Vagina (tissue), 2 donors: ENCODE measurements around the gene ZNF883. TPM values are rescaled to one million over a fixed set of nuclear protein-coding genes. Genes with fewer than 3 reads are reported as not detected.

ENCODE experiments used
- DNase-seq, 2 donors: peaks; one replicate each; pipeline ENCODE4 v3.0.0-alpha.2; 2017; ENCODE audit errors: extremely low spot score in 2 of 2
- H3K27ac ChIP-seq: fragments of 200-600 bp; sonication (generic); one replicate; pipeline ENCODE4 v1.5.1; 2019
- H3K27me3 ChIP-seq: fragments of 200-600 bp; sonication (generic); one replicate; pipeline ENCODE4 v1.5.1; 2019
- H3K36me3 ChIP-seq, 2 donors: fragments of 200-600 bp; sonication (generic); one replicate each; pipeline ENCODE4 v1.5.1; 2017 to 2019
- H3K4me1 ChIP-seq: fragments of 200-600 bp; sonication (generic); one replicate; pipeline ENCODE4 v1.5.1; 2019
- H3K4me3 ChIP-seq, 2 donors: fragments of 200-600 bp; sonication (generic); 1 replicate in 1 of 2; 2 replicates in 1 of 2; pipeline ENCODE4 v1.5.1; 2016 to 2019
- H3K9me3 ChIP-seq: fragments of 200-600 bp; sonication (generic); one replicate; pipeline ENCODE4 v1.5.1; 2019
- POLR2A ChIP-seq, 2 donors: fragments of 450-650 bp; IDR thresholded peaks; one replicate each; pipeline ENCODE4 v1.6.1; 2017; ENCODE audit warnings: antibody characterized with exemption in 2 of 2, mild to moderate bottlenecking in 2 of 2, moderate library complexity in 2 of 2
- POLR2AphosphoS5 ChIP-seq, 2 donors: sonication (generic); formaldehyde crosslinking; IDR thresholded peaks; one replicate each; pipeline ENCODE4 v1.9.0; 2017; ENCODE audit warnings: antibody characterized with exemption in 2 of 2, mild to moderate bottlenecking in 2 of 2, low read depth in 1 of 2; ENCODE audit not compliant: insufficient read depth in 1 of 2
- intact Hi-C: fragments of 100-400 bp; cut with DNase I; formaldehyde crosslinking; loops from one replicate; pipeline ENCODE4 v1.15.1; 2023
- total RNA-seq: library from RNA; depleted of rRNA; stranded (reverse); fragments of >200 nt; gene quantifications from one replicate; pipeline ENCODE4 v1.2.3, GENCODE V29; 2016
- TF ChIP-seq, protein P1 (sequence below), 3 experiments: fragments of 450-650 bp in 2 of 3; fragments of 200-600 bp in 1 of 3; sonication (generic) in 1 of 3; IDR thresholded peaks; one replicate each; pipeline ENCODE4 v1.5.1; 2017 to 2019; ENCODE audit warnings: antibody characterized with exemption in 3 of 3, mild to moderate bottlenecking in 2 of 3, moderate library complexity in 2 of 3

Gene ZNF883
- total RNA-seq, 1 donor from 2014 or later, result 0.98 TPM

DNA sequence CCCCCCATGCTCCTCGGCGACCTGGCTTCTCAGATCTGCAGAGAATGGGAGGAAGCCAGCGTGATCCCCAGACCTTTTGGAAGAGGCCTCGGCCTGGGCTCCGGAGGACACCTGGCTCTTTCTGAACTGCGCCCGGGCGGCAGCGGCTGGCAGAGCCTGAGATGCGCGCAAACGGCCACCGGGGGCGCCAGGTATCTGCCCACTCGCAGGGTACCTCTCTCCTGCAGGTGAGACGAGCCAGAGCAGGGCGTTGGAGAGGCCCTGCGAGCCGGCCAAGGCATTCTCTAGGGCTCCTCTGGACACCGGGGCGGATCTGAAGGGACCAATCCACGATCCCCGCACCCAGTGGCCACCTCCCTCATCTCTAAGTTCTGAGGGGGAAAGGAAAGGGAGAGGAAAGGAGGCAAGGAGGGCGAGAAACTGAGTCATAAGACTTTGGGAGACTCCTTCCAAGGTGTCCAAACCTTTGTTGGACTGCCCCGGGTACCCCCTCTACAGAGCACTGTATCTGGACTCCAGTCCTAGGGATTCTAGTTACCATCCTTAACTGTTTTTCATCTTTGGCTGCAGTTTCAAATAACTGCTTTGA is 66.3 kb downstream of the ZNF883 start:
- DNase-seq, result no peak
- Histone ChIP-seq H3K36me3 (no peaks in the 10 kb centered on the region), H3K4me3 (no peak overlapping the region), H3K4me1 (no peaks in the 10 kb centered on the region), H3K9me3 (no peaks in the 10 kb centered on the region), H3K27ac (no peak overlapping the region), H3K27me3 (no peaks in the 10 kb centered on the region)
- intact Hi-C loops, result no loop called here
- no peak for TF ChIP-seq POLR2A (IDR thresholded peaks at IDR 0.05)

DNA sequence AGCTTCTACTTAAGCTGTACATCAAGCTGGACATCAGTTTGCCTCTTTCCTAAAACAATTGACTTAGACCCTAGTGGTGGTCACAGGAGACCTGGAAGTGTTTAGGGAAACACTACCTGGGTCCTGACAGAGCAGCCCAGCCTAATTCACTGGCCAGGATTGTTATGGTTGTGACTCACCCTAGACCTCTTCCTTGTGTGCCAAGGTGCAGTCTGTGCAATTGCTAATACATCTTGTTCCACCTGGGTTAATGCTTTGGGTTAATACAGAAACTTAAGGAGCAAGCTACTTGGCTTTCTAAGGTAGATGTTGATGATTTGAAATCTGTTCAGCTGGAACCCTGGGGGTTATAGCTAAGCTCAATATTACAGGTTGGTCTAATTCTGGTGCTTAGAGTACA is 72.6 kb downstream of the ZNF883 start:
- no peak for DNase-seq
- intact Hi-C loops, result no loop called here
- Histone ChIP-seq H3K27ac (no peak overlapping the region), H3K4me3 (no peak overlapping the region), H3K27me3 (no peaks in the 10 kb centered on the region), H3K4me1 (no peaks in the 10 kb centered on the region), H3K36me3 (no peaks in the 10 kb centered on the region), H3K9me3 (no peaks in the 10 kb centered on the region)
- TF ChIP-seq, protein P1, sequence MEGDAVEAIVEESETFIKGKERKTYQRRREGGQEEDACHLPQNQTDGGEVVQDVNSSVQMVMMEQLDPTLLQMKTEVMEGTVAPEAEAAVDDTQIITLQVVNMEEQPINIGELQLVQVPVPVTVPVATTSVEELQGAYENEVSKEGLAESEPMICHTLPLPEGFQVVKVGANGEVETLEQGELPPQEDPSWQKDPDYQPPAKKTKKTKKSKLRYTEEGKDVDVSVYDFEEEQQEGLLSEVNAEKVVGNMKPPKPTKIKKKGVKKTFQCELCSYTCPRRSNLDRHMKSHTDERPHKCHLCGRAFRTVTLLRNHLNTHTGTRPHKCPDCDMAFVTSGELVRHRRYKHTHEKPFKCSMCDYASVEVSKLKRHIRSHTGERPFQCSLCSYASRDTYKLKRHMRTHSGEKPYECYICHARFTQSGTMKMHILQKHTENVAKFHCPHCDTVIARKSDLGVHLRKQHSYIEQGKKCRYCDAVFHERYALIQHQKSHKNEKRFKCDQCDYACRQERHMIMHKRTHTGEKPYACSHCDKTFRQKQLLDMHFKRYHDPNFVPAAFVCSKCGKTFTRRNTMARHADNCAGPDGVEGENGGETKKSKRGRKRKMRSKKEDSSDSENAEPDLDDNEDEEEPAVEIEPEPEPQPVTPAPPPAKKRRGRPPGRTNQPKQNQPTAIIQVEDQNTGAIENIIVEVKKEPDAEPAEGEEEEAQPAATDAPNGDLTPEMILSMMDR (IDR thresholded peaks at IDR 0.05), result no peak
- TF ChIP-seq POLR2AphosphoS5 (IDR thresholded peaks at IDR 0.05; ENCODE audit: insufficient read depth in 1 of 2, low read depth in 1 of 2), result no peak
- no peak for TF ChIP-seq POLR2A (IDR thresholded peaks at IDR 0.05)

DNA sequence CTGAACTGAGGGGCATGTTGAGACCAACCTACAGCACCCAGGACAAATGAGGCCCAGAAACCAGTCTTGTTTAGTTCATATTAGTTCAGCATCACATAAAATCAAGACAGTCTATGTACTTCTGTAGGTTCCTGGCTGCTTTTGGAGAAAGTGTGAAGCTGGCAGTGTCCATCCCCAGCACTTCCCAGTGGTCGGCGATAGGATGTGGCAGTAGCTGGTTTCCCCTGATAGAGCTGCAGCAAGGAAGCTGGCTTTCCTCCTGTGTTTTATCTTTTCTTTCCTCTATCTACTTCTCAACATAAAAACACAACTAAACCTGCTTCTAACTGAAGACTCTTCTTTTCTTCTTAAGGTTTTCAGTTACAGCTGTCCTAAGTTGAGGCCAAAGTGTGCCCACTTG is 78.3 kb downstream of the ZNF883 start:
- H3K9me3 ChIP-seq, result no peaks in the 10 kb centered on the region
- DNase-seq, result no peak
- no peak overlapping the region for H3K4me3 ChIP-seq
- no peaks in the 10 kb centered on the region for H3K36me3 ChIP-seq
- H3K27me3 ChIP-seq, result no peaks in the 10 kb centered on the region
- intact Hi-C loops, result no loop called here
- H3K4me1 ChIP-seq, result no peaks in the 10 kb centered on the region
- TF ChIP-seq, protein P1 (IDR thresholded peaks at IDR 0.05), result no peak
- TF ChIP-seq POLR2AphosphoS5 (IDR thresholded peaks at IDR 0.05; ENCODE audit: insufficient read depth in 1 of 2, low read depth in 1 of 2), result no peak
- TF ChIP-seq POLR2A (IDR thresholded peaks at IDR 0.05), result no peak
- no peak overlapping the region for H3K27ac ChIP-seq

DNA sequence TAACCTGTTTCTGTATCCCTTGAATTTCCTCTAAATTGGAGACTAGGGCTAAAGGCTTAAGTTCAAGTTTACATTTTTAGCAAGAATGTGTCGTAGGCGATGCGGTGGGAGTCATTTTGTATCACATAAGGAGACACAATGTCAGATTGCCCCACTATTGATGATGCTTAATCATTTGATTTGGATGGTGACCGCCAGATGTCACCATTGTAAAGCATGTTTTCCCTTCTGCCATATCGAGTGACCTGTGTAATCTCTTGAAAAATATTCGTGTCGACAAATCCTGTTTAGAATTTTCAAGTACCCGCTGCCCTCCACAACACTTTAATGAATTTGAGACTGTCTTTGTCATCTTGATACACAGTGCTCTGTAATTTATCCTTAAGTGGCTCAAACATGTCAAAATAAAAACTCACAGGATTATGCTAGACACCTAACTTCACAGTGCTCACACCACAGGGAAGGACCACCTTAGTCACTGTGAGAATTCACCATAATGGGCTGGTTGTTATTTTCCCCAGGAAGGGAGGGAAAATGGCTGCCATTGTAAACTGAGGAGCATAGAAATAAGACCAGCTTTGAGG is 86.8 kb downstream of the ZNF883 start:
- intact Hi-C loops, result no loop called here
- TF ChIP-seq POLR2AphosphoS5 (IDR thresholded peaks at IDR 0.05; ENCODE audit: insufficient read depth in 1 of 2, low read depth in 1 of 2), result no peak
- TF ChIP-seq, protein P1 (IDR thresholded peaks at IDR 0.05), result no peak
- TF ChIP-seq POLR2A (IDR thresholded peaks at IDR 0.05), result no peak
- Histone ChIP-seq H3K27me3 (no peaks in the 10 kb centered on the region), H3K36me3 (no peaks in the 10 kb centered on the region), H3K27ac (no peak overlapping the region), H3K4me3 (no peak overlapping the region), H3K9me3 (no peaks in the 10 kb centered on the region), H3K4me1 (no peaks in the 10 kb centered on the region)
- no peak for DNase-seq

DNA sequence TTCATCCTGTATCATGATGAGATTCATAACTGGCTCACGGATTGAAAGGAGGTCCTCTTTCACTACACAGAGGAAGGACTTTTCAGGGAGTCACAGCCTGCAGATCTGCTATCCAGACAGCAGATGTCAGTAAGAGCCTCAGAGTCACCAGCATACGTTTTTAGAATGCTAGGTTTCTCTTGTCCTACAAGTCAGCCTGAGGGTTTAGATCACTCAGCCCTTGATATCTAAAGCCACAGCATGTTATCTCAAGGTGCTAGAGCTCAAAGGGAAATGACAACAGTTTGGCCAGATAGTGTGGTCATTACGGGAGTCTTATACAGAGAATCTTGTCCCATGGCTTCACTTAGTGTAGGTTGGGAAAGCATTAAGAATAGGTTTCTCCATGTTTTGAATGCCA is 90.4 kb downstream of the ZNF883 start:
- DNase-seq, result no peak
- H3K27me3 ChIP-seq, result no peaks in the 10 kb centered on the region
- TF ChIP-seq POLR2A (IDR thresholded peaks at IDR 0.05), result no peak
- no peak for TF ChIP-seq POLR2AphosphoS5 (IDR thresholded peaks at IDR 0.05; ENCODE audit: insufficient read depth in 1 of 2, low read depth in 1 of 2)
- TF ChIP-seq, protein P1 (IDR thresholded peaks at IDR 0.05), result no peak

More for the DNA sequence above, 90.4 kb downstream of the ZNF883 start:
- H3K4me1 ChIP-seq, result no peaks in the 10 kb centered on the region
- no peak overlapping the region for H3K4me3 ChIP-seq
- no peaks in the 10 kb centered on the region for H3K9me3 ChIP-seq
- no peaks in the 10 kb centered on the region for H3K36me3 ChIP-seq
- intact Hi-C loops, result no loop called here
- no peak overlapping the region for H3K27ac ChIP-seq
